HG03520 (cell line): ENCODE results near the gene SYS1.

Source experiments
- ATAC-seq: cut with Tn5 transposase; IDR thresholded peaks from one replicate; pipeline ENCODE4 v1.9.1; 2021; ENCODE audit warnings: mild to moderate bottlenecking, moderate library complexity; ENCODE audit not compliant: unreplicated experiment

SYS1 gene

DNA sequence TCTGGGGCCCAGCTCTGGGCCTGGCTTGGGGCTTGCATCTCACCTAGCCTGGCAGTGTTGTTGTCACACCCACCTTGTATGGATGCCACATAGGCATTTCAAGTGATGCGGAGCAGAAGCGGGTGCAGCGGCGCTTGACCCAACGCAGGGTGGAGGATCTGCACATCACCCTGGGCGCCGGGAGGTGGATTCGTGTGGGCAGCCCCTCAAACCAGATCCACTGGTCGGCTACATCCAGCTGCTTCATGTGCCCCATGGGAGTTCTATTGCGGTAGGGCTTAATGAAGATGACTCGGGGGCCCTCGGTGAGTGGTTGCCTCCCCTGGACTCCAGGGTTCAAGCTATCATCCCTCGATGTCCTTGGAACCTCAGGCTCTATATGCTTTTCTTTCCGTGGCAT, 12.0 kb downstream of the SYS1 start:
- ATAC-seq: no peak

GRCh38 chr20:45377269-45377668, 14.3 kb downstream of the SYS1 start:
- ATAC-seq: no peak

DNA sequence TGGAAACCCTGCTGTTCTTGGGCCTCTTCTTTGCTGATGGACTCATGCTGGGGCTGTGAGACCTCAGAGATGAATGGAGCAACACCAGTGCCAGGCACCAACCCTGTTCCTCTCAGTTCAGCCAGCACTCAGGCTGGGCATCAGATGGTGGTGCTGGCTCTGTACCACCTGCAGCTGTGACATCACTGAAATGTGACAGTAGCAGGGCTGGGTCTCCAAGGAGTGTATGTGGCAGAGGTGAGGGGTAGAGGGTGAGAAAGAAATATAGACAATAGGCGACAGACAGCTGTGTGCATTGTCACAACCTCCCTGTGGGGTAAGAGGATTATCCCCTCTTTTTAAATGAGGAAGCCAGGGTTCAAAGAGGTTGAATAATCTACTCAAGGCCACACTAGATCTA, 15.2 kb downstream of the SYS1 start, which contains the start of gene TP53TG5:
Gene TP53TG5 (minus strand): TSS at position 135 of the 400 bp plus-strand sequence. CDS start 89 bp downstream, at position 46.
- no peak for ATAC-seq

DNA sequence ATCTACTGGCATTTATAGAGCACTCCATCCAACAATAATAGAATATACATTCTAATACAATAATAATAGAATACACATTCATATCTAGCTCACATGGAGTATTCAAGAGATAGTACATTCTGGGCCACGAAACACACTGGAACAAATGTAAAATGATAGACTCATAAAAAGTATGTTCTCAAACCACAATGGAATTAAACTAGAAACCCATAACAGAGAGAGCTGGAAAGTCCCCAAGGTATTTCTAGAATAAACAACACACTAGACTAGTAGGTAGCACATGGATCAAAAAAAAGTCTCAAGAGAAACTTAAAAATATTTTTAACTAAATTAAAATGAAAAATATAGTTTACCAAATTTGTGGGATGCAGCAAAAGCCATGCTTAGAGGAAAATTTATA, 24.3 kb downstream of the SYS1 start:
- ATAC-seq: no peak

- ATAC-seq: no peak
Observed at GRCh38 chr20:45390931-45391330, 28.0 kb downstream of the SYS1 start.

DNA sequence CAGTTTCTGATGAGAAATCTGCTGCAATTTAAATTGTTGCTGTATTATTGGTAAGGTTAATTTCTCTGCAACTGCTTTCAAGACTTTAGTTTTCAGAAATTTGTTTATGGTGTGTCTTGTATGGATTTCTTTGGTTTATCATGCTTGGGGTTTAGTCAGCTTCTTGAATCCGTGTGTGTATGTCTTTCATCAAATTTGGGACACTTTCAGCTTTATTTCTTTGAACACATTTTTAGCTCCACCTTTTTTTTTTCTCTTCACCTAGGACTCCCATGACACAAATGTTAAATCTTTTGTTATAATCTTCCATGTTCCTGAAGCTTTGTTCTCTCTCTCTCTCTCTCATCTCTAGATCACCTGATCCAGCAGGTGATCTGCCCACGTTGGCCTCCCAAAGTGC, 28.6 kb downstream of the SYS1 start:
- no peak for ATAC-seq

GRCh38 chr20:45392733-45393132, 29.8 kb downstream of the SYS1 start:
- ATAC-seq: no peak

DNA sequence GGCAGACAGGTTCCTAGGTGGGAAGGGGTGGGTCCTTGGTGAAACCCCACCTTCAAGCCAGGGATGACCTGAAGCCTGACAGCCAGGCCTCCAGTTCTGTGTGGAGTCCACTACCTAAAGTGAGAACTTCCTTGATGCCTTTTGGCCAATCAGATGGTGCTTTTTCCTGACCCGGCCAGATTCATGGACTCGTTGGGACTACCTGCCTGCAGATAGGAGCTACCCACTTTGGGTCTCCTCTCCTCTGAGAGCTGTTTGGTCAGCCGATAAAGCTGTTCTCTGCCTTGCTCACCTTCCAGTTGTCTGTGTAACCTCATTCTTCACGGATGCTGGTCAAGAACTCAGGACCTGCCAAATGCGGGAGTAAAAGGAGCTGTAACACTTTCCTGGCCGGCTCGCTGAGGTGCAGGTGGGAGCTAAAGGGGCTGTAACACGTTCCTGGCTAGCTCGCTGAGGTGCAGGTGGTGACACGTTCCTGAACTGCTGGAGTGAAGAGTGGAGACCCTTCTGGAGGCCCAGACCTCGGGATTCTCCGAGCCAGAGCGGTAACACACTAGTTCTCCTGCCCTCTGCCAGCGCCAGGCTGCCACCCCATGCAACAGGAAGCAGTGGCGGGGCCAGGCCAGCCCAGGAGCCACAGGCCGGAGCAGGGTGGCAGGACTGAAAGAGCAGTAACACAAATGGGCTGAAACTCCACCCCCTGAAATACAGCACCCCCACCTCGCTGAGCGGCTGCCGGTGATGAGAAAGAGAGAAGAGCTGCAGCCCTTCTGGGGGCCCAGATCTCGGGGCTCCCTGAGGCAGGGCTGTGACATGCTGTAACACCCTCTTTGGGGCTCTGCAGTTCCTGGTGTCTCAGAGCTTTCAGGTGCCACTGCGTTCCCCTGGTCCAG, 31.5 kb downstream of the SYS1 start:
- no peak for ATAC-seq

- ATAC-seq: no peak
Observed at GRCh38 chr20:45395114-45395415, 32.1 kb downstream of the SYS1 start.

DNA sequence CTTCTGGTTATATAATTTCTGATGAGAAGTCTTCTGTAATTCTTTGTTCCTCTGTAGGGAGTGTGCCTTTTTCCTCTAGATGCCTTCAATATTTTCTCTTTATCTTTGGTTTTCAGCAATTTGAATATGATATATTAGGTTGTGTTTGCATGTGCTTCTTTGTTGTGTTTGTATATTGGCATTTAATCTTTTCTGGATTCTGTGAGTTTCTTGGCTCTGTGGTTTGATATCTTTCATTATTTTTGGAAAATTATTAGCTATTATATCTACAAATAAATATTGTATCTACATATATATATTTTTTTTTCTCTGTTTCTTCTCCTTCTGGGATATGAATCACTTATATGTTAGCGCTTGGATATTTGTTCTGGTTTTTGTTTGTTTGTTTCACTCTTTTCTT, 36.1 kb downstream of the SYS1 start:
- no peak for ATAC-seq

DNA sequence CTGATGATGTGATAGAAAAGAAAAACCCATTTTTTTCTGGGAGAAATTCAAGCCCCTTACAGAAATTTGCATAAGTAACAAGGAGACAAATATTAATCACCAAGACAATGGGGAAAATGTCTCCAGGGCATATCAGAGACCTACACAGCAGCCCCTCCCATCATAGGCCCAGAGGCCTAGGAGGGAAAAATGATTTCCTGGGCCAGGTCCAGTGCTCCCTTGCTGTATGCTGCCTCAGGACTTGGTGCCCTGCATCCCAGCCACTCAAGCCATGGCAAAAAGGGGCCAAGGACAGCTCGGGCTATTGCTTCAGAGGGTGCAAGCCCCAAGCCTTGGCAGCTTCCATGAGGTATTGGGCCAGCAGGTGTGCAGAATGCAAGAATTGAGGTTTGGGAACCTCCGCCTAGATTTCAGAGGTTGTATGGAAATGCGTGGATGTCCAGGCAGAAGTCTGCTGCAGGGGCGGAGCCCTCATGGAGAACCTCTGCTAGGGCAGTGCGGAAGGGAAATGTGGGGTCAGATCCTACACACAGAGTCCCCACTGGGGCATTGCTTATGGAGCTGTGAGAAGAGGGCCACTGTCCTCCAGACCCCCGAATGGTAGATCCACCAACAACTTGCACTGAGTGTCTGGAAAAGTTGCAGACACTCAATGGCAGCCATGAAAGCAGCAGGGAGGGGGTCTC, 37.5 kb downstream of the SYS1 start:
- ATAC-seq: no peak

GRCh38 chr20:45402946-45403345, 40.0 kb downstream of the SYS1 start:
- no peak for ATAC-seq

DNA sequence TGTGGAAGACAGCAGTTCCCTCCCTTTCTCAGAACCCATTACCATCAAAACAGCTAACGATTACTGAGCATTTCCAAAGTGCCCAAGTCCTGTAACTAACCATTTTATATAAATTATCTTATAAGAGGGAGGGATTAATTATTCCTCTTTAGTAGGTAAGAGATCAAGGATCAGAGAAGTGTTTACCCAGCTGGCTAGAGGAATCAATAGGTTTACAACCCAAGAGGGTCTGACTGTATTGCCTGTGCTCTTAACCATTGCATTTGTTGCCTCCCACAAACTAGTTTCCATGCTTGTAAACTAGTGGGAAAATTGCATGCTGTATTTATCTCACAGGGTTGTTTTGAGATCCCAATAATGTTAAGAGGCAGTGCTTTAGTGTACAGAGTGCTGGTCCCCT, 41.5 kb downstream of the SYS1 start:
- no peak for ATAC-seq

DNA sequence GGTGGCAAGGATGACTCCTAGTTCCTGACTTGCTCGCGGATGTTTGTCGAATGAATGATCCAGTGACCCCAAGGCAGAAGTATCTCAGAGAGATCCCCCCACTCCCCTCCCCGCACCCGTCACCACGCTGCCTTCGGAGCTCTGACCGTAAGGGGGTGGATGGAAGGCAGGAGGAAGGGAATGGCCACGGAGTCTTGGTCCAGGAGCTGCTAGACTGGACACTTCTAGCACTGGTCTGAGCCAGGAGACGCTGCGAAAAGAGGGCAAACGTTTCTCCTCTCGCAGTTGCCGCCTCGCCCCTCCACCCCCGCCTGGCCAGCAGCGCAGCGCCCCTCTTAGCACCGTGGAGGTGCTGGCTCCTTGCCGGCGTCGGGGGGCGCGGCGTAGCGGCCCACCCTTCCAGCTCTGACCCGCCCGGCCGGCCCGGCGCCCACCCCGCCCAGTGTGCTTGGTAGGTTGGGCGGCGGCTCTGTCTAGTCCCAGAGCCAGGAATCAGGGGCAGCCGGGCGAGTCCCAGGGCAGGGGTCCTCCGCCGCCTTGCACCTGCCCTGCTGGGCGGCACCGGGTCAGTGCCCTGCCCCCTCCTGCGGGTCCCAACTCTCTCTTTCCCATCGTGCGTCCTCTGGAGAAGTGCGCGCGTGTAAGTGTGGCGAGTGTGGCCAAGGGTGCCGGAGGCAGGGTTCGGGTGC, 42.8 kb downstream of the SYS1 start:
- no peak for ATAC-seq

- no peak for ATAC-seq
Observed at GRCh38 chr20:45406260-45407066, 43.5 kb downstream of the SYS1 start.

DNA sequence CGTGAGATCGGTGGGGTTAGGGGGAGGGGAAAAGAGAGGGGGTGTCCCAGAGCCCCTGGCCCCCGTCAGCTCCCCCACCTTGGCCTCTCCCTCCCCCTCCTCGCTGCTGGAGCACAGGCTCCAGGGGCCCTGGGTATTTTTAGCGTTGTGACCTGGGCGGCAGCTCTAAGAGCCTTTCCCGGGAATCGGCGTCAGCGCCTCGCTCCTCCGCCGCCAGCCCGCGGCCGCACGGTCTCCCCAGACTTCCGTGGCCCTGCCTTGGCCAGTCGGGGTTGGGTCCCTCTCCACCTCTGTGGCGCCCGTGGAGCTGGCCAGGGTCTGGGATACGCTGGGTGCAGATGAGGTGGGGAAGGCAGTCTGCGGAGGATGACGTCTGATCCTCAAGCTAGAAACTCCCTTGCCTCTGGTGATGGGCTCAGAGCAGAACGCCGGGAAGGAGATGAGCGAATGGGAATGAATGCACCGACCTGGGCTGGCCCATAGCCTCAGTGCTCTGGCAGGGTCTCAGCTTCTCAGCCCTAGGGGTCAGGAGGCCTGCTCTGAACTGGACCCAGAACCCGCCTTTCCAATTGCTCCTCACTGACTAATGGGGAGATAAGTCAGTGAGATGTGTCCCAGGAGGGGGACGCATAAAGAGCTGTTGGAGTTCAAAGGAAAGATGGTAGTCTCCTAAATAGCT, 44.2 kb downstream of the SYS1 start:
- no peak for ATAC-seq

GRCh38 chr20:45407783-45408645, 45.1 kb downstream of the SYS1 start, which contains the start of gene DBNDD2:
Gene DBNDD2, plus strand, starts transcription at chr20:45408289. Its CDS starts 179 bp downstream, at chr20:45408468.
- ATAC-seq: no peak

- no peak for ATAC-seq
Observed at GRCh38 chr20:45408646-45409213, 45.8 kb downstream of the SYS1 start.
